KOPT-K1 (cell line): ENCODE measurements around the gene ART3.

Source experiments
- H3K27ac ChIP-seq: fragments of 200-600 bp; sonication (generic); 2 replicates; pipeline ENCODE4 v1.5.1; 2016; ENCODE audit warnings: antibody characterized with exemption, mild to moderate bottlenecking, low read depth, low read length; ENCODE audit not compliant: poor library complexity, severe bottlenecking
- H3K36me3 ChIP-seq: fragments of 200-600 bp; sonication (generic); 2 replicates; pipeline ENCODE4 v1.5.1; 2017; ENCODE audit warnings: antibody characterized with exemption, mild to moderate bottlenecking, low read length, moderate library complexity; ENCODE audit not compliant: insufficient read depth
- H3K9me3 ChIP-seq: fragments of 200-600 bp; sonication (generic); 2 replicates; pipeline ENCODE4 v1.5.1; 2017; ENCODE audit warnings: antibody characterized with exemption, low read length, mild to moderate bottlenecking; ENCODE audit not compliant: insufficient read depth, poor library complexity, severe bottlenecking

The ART3 gene

DNA sequence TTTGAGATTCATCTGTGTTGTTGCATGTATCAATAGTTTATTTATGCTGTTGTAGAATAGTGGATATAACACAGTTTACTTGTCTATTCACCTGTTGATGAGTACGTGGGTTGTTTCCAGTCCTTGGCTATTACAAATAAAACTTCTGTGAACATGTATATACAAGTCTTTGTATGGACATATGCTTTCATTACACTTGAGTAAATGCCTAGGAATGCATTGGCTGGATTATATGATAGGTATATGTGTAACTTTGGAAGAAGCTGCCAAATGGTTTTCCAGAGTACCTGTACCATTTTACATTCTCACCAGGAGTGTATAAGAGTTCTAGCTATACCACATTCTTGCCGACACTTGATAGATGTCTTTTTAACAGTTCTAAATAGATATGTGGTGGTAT, 16.5 kb downstream of the ART3 start:
- Histone ChIP-seq H3K36me3 (no peaks in the 10 kb centered on the region), H3K9me3 (no peaks in the 10 kb centered on the region), H3K27ac (no peak overlapping the region)

DNA sequence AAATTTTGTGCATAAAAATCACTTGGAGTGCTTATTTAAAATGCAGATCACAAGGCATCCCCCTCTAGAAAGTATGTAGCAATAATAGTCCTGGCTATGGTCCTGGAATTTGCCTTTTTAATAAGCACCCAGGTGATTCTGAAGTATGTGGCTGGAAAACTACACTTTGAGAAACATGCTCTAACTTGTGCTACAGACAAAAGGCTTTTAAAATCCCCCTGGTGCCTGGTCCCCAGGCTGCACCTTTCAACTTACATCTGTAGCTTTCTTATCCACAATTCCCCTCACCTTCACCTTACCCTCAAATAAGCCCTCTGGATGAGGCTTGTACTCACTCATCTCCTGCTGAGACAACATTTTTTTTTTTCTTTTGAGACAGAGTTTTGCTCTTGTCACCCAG, 21.1 kb downstream of the ART3 start:
- Histone ChIP-seq H3K9me3 (no peaks in the 10 kb centered on the region), H3K36me3 (no peaks in the 10 kb centered on the region), H3K27ac (no peak overlapping the region)

- Histone ChIP-seq H3K9me3 (no peaks in the 10 kb centered on the region), H3K27ac (no peak overlapping the region), H3K36me3 (no peaks in the 10 kb centered on the region)
These were observed 21.6 kb downstream of the ART3 start for GRCh38 chr4:76096076-76096475.

DNA sequence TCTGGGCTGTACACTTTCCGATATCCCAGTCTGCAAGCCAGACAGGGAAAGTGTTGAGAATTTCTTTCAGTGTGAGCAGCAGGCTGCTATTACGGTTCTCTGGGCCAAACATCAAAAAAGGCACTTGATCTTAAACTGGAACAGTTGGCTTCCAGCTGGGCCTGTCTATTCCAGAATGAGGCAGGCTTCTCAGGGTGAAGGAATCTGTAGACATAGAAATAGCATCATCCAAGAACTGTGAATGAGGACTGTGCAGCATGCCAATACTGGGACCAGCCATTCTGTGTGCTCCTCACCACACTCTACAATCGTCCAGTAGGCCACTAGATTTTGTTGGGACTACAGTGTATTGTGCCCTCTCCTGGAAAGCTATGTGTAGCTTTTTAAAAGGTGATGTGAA, 31.1 kb downstream of the ART3 start:
- Histone ChIP-seq H3K36me3 (no peaks in the 10 kb centered on the region), H3K9me3 (no peaks in the 10 kb centered on the region), H3K27ac (no peak overlapping the region)

DNA sequence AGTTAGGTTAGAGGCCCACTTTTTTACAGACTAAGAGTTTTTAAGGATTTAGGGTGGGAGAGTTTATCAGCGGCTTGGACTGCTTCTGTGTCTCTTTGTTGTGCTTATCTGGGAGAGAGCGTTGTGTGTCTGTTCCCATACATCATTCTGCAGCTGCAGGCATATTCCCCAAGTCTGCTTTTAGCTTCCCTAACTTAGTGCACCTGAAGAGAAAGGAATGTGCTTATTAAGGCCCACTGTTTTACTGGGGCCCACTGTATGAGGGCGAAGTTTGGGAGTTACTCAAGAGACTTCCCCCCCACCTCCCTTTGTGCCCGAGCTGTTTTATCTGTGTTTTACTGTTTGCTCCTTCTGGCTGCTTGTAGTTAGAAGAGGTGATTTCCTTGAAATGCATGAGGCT, 31.9 kb downstream of the ART3 start:
- Histone ChIP-seq H3K9me3 (no peaks in the 10 kb centered on the region), H3K36me3 (no peaks in the 10 kb centered on the region), H3K27ac (no peak overlapping the region)

DNA sequence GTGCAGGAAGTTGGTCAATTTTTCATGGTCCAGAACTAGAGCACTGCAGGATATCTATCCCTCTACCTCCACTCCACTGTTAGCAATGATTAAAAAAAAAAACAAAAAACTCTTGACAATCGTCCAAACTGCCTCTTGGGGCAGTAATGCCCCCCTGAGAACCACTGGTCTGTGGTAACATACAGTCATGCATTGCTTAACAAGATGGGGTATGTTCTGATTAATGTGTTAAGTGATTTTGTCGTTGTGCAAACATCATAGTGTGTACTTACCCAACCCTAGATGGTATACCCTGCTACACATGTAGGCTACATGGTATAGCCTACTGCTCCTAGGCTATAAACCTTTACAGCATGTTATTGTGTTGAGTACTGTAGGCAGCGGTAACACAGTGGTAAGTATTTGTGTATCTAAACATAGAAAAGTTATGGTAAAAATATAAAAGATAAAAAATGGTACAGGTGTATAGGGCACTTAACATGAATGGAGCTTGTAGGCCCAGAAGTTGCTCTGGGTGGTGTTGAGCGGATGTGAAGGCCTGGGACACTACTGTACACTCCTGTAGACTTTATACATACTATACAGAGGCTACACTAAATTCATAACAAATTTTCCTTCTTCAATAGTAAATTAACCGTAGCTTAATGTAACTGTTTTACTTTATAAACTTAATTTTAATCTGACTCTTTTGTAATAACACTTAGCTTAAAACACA, 34.1 kb downstream of the ART3 start:
- Histone ChIP-seq H3K27ac (no peak overlapping the region), H3K9me3 (no peaks in the 10 kb centered on the region), H3K36me3 (peaks cover 18% of the 10 kb centered on the region)

- H3K27ac ChIP-seq, result no peak overlapping the region
- no peaks in the 10 kb centered on the region for H3K9me3 ChIP-seq
- peaks cover 94% of the 10 kb centered on the region for H3K36me3 ChIP-seq
These were observed 42.3 kb downstream of the ART3 start for GRCh38 chr4:76116821-76117220.

GRCh38 chr4:76117536-76117935, 43.0 kb downstream of the ART3 start:
- Histone ChIP-seq H3K9me3 (no peaks in the 10 kb centered on the region), H3K36me3 (peaks cover 95% of the 10 kb centered on the region), H3K27ac (no peak overlapping the region)

- no peaks in the 10 kb centered on the region for H3K9me3 ChIP-seq
- H3K36me3 ChIP-seq, result peaks cover 98% of the 10 kb centered on the region
- no peak overlapping the region for H3K27ac ChIP-seq
These were observed 45.7 kb downstream of the ART3 start for GRCh38 chr4:76120199-76120598.

DNA sequence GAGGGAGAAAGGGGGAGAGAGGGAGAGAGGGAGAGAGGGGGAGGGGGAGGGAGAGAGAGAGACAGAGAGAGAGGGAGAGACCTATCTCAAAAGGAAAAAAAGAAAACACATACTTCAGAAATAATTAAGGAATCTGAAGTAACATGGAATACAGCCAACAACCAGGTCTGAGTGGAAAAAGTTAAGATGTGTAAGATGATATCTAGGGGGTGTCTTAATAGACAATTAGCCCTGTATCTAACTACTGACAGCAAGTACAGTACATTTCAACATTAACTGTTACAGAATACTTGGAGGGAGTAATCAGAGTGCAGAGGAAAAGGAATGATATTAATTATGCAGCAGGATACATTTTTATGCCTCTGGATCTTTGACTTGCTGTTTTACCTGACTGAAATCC, 51.3 kb downstream of the ART3 start:
- no peaks in the 10 kb centered on the region for H3K9me3 ChIP-seq
- no peak overlapping the region for H3K27ac ChIP-seq
- H3K36me3 ChIP-seq, result peaks cover 92% of the 10 kb centered on the region

GRCh38 chr4:76127754-76128153, 53.2 kb downstream of the ART3 start:
- Histone ChIP-seq H3K27ac (no peak overlapping the region), H3K36me3 (peaks cover 90% of the 10 kb centered on the region), H3K9me3 (no peaks in the 10 kb centered on the region)

DNA sequence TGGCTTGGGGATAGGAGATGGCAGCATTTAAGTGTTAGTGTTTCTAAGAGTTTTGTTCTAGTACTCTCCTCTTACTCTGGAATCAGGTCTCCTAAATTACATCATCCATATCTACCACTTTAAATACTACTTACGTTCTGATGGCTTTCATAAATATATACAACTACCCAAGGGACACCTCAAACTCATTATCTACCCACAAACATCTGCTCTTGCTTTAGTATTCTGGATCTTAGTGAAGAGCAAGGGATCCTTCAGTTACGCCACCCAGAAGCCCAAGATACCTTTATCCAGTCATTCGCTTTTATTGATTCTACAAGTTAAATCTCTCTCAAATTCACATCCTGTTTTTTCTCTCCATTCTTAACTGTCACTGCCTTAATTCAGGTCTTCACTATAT, 66.7 kb downstream of the ART3 start:
- Histone ChIP-seq H3K27ac (no peak overlapping the region), H3K36me3 (peaks cover 82% of the 10 kb centered on the region), H3K9me3 (no peaks in the 10 kb centered on the region)

DNA sequence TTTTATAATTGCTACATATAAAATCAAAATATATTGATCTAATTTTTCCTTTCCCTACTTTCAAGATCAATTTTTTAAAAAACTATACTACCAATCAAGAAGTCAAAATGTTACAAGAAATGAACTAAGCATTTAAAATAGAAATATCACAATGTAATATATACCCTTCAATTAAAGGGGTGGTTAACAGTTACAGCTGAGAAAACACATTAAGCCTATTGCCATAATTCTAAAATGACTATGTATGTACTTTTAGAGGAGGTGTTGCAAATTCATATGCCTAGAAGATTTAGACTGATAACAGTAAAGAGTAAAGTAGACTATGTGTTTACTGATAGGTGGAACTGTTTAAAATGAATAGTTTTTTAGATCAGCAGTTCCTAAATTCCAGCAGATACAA, 70.0 kb downstream of the ART3 start:
- no peak overlapping the region for H3K27ac ChIP-seq
- H3K36me3 ChIP-seq, result peaks cover 52% of the 10 kb centered on the region
- no peaks in the 10 kb centered on the region for H3K9me3 ChIP-seq

DNA sequence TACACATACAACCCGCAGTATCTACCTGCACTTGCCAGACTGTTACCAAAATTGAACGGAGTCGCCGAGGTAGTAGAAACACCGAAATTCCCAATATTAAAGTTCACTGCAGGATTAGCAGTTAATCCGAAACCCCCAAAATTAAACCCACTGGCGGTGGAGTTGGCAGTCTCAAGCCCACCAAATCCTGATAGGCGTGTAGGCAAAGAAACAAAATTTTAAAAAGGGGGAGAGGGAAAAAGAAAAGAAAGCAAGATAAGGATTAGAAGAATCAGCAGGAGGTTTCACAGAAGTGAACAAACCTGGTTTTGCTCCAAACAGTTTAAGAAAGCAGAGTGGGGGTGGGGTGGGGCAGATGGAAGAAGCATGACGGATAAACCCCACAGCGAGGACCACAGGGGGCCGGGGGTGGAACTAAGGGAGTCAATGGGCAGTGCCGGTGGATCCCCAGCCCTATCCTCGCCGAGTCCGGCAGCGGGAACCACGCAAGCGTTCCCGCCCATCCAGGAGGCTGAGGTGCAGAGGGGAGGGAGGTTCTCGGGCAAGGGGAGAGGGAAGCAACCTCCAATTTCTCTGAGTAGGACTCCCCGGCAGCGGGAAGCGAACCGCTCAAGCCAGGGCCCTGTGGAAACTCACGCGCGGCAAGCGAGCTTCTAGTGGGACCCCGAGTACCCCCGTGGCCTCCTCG, 73.1 kb downstream of the ART3 start:
- H3K9me3 ChIP-seq, result no peaks in the 10 kb centered on the region
- peaks cover 21% of the 10 kb centered on the region for H3K36me3 ChIP-seq
- H3K27ac ChIP-seq, result peak overlapping the region; percentile 84

DNA sequence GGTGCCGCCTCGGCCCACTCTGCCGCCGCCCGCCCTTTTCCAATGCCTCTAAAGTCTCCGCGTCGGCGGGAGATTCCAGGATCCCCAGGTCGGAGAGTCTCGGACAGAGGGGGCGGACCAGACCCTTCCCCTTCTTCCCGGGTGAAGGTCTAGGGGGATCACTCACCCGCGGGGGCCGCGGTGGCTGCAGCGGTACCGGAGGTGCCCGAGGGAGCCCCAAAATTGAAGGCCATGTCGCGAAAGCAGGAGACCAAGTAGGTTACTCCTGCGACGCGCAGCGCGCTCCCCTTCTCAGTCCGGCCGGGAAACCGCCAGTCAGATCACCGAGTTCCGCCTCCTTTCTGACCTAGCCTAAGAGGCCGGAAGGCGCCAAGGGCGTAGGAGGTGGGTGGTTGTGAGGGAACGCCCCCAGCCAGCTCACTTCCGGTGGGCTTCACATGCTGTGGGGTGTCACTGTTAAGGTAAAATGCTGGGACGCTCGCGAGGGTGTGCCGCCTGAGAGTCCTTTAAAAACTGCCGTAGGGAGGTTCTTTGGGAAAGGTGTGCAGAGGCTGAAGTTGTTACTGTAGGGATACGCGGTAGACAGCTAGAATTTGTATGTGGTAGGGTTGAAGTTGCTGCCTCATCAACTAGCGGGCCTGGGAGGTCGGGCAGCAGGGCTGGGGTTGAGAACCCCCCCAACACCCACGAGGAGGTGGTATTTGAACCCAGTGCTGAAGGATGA, 73.8 kb downstream of the ART3 start, which contains the start of gene NUP54:
TSS of gene NUP54 (minus strand) at position 256 of the 724 bp plus-strand sequence. CDS start at position 233, 23 bp downstream.
- Histone ChIP-seq H3K27ac (peak within 1 kb of the TSS; percentile 84), H3K9me3 (no peaks in the 10 kb centered on the region), H3K36me3 (peaks cover 14% of the 10 kb centered on the region)
